Measurements from ENCODE around the gene TMEM266.
"Not testable (repeated sequence)": the region's sequence is repeated elsewhere in the genome, so short reads cannot be mapped to it uniquely, and the experiment has no call there.

TMEM266 gene, protein sequence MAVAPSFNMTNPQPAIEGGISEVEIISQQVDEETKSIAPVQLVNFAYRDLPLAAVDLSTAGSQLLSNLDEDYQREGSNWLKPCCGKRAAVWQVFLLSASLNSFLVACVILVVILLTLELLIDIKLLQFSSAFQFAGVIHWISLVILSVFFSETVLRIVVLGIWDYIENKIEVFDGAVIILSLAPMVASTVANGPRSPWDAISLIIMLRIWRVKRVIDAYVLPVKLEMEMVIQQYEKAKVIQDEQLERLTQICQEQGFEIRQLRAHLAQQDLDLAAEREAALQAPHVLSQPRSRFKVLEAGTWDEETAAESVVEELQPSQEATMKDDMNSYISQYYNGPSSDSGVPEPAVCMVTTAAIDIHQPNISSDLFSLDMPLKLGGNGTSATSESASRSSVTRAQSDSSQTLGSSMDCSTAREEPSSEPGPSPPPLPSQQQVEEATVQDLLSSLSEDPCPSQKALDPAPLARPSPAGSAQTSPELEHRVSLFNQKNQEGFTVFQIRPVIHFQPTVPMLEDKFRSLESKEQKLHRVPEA

DNA sequence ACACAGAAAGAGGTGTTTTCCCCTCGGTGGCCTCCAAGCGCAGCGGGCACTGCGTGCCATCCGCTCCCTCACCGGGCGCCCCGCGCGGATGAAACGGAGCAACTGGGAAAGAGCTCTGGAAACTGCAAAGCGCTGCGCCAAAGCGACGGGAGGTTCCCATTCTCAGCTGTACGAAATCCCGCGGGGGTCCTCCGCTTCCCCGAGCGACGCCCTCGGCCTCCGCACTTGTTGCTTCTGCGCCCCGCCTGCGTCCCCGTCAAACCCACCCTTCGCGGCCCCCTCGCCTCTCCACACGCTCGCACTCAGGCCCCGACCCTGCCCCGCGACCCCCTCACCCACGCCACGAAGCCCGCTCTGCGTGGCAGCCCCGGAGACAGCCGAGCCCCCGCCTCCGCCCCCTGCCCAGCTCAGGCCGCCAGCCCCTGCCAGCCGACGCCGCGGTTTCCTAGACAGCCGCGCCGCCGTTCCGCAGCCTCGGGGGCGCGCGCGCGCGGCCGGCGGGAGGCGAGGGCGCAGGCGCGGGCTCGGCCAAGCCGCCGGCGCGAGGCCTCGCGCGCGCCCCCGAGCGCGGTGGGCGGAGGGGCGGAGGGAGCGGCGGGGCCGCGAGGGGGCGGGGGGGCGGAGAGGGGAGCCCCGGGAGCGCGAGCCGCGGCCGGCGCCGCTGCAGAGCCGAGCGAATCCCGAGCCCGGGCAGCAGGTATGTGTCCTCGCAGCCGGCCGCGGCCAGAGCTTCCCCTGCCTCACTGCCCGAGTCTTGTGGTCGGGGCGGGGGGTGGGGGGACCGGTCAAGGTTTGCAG, at the start of gene TMEM266:
Gene TMEM266, plus strand, starts transcription at position 666 of the 798 bp plus-strand sequence. CDS start 74,279 bp downstream, outside the sequence.
- no peak for DNase-seq

DNA sequence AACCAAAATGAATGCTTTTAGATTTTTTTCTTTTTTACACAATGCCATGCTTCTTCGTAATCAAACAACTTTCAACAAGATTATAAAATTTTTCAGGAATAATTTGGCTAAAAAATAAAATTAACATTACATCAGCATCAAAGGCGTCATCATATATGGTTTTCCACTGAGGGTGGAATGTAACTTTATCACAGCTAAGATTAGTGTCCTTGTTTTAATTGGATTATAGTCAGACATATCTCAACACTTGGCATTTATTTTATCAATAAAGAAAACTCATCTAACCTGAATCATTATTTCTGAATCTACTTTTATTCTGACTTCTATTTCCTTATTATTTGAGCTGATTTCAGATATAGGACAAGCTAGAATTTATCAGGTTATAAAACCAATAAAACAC, 49.2 kb upstream of the TMEM266 start:
- no peak for DNase-seq

DNA sequence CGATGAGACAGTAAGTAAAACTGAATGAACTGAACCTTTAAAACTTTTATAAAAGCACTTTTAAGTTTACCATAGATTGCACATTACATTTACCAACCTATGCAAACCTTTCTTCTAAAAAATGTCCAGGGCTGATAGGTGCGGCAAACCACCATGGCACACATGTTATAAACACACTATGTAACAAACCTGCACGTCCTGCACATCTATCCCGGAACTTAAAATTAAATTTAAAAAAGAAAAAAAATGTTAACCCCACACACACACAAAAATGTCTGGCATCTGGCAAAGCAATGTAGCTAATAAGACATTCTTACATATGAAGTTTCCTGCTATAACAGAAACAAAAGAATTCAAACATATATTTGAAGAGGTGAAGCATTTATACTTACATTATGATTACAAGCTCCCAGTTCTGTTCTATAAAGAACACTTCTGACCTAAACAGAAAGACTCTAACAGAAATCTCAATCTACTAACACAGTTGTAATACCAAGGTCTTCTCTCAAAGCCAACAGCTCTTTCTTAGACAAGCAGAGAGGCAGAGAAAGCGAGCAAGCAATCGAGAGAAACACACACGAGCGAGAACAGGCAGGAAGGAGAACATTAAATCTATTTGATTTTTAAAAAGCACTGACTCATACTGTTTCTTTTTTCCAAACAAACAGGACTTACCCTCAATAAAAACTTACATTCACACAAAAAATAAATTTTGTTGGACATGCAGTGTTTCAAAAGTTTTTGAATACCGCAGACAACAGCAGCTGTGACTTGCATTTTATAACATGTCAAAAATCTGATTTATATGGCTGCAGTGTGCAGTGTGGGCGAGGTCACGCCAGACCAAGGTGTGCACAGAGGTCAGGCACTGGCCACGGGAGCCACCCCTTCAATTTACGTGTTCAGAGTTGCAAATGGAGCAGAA, 47.9 kb upstream of the TMEM266 start, which contains the start of gene NRG4:
Gene NRG4, minus strand, starts transcription at position 798 of the 925 bp plus-strand sequence. CDS start 1,194 bp downstream, outside the sequence.
- no peak for DNase-seq

DNA sequence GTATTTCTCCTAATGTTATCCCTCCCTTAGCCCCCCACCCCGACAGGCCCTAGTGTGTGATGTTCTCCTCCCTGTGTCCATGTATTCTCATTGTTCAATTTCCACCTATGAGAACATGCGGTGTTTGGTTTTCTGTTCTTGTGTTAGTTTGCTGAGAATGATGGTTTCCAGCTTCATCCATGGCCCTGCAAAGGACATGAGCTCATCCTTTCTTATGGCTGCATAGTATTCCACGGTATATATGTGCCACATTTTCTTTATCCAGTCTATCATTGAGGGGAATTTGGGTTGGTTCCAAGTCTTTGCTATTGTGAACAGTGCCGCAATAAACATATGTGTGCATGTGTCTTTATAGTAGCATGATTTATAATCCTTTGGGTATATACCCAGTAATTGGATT, 46.3 kb upstream of the TMEM266 start:
- not testable (repeated sequence) for DNase-seq

DNA sequence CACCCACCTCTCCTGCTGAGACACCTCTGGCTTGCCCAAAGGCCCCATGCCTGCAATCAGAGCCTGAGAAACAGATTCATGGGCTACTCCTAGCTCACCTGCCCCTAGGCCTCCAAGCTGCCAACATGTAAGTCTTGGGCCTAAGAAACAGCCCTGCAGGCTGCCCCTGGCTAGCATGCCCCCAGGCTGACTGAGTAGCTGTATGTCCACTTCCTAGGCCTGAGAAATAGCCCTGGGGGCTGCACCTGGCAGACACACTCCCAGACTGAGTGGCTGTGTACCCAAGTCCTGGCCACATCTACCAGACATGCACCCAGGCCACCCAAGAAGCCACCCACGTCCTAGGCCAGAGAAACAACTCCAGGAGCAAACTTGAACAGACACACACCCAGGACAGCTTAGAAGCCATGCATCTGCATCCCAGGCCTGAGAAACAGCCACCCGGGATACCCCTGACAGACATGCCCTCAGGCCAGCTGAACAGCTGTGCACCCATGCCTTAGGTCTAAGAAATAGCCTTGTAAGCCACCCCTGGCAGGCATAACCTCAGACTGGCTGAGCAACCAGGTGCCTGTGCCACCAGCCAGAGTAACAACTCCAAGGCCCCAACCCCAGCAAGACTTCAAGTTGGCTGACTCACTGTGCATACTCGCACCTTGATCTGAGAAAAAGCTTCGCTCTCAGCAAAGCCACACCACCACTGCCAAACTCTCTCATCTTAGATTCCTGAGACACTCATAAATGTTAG, 35.6 kb upstream of the TMEM266 start:
- no peak for DNase-seq

DNA sequence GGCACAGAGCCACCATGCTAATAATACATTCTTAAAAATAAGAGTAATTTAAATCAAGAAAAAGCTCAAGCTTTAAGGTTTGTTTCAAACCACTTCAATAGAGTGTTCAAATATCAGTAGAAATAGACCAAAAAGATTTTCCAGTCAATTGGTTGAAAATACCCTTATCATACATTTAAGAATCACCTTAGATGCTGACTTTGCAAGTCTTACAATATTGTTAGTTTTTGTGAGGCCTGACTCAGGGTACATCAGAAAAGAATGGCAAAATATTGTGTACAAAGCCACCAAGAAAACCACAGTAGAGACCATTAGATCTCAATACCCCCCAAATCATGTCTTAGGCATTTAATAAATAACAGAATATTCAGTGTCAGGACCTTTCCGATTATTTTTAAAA, 27.7 kb upstream of the TMEM266 start:
- no peak for DNase-seq

DNA sequence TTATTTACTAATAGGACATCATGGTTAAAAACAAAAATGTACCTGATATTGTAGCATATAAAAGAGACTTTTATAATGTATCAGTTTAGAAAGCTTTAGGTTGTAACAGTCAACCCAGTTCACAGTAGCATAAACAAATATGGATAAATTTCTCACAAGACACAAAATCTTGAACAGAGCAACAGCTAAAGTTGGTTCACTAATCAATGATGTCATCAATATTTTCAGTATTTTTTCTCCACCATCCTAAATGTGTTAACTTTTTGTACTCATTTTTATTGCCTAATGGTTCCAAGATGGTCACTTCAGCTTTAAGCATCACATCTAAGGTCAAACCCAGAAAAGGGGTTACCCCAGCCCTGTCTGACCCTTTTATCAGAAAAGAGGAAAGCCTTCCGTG, 26.3 kb upstream of the TMEM266 start:
- DNase-seq: no peak

DNA sequence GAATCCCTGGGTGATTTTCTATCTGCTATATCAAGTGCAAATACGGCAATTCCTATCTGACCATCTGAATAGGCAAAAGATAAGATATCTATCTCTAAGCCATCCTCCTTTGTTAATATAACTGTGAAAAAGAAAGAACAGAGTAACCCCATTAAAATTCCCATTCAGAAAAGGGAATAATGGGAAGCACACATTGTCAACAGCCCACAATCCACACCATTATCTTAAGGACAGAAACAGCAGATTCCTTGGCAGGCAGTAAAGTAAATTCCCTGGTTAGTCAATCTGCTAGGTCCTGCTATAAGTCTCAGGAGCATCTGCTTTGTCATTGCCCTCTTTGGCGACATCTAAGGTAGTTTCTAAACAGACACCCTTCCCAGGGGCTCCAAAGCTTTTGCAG, 25.7 kb upstream of the TMEM266 start:
- DNase-seq: no peak

DNA sequence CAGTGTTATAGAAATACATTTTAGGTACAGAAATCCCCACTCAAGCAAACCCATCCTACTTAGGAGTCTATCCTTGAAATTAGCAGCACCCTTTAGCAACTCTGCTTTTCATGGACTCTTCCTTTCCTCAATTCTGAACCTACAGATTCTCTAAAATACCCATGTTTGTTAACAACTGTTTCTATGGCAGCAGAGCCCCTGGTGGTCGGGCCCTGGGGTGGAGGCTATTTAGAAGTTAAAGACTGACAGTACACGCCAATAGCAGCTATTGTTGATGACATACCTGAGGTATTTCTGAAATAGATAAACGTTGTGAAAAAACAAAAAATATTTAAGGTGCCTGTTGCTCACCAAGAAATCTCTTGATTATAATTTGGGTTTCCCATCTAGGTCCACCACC, 24.2 kb upstream of the TMEM266 start:
- no peak for DNase-seq

DNA sequence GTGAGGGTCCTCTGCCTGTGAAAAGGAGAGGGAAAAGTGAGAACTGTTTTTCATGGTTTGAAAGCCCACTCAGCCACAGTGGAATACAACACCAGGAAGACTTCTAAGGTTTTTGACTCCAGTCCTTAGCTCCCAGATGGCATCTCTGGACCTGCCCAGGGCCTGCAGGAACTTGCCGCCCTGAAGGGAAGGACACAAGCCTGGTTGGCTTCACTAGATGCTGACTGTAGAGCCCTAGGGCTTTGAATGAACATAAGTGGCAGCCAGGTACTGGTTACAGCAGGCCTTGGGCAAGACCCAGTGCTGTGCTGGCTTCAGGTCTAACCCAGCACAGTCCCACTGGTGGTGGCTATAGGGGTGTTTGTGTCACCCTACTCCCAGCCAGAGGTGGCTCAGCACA, 21.3 kb upstream of the TMEM266 start:
- DNase-seq: no peak

DNA sequence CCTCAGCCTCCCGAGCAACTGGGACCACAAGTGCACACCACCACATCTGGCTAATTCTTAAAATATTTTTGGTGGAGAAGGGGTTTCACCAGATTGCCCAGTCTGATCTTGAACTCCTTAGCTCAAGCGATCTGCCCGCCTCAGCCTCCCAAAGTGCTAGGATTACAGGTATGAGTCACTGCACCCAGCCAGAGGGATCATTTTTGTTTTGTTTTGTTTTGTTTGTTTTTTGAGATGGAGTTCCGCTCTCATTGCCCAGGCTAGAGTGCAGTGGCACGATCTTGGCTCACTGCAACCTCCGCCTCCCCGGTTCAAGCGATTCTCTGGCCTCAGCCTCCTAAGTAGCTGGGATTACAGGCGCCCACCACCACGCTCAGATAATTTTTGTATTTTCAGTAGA, 5.6 kb upstream of the TMEM266 start:
- DNase-seq: not testable (repeated sequence)

DNA sequence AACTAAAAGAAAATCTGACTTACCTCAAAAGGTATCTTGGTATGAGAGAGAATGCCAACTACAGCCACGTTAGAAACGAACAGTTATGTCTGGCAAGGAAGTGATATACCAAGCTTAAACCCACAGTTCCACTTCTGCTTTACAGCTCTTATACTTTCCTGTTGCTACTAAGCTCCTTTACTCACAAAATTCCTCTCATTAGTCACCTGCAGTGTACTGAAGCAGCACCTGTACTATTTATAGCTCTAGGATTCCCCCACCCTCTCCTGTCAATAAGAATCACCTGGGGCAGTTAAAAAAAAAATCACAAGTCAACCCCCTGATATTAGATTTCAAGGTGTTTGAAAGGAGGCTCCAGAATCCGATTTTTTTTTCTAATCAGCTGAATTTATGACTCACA, 2.9 kb upstream of the TMEM266 start:
- DNase-seq: no peak

DNA sequence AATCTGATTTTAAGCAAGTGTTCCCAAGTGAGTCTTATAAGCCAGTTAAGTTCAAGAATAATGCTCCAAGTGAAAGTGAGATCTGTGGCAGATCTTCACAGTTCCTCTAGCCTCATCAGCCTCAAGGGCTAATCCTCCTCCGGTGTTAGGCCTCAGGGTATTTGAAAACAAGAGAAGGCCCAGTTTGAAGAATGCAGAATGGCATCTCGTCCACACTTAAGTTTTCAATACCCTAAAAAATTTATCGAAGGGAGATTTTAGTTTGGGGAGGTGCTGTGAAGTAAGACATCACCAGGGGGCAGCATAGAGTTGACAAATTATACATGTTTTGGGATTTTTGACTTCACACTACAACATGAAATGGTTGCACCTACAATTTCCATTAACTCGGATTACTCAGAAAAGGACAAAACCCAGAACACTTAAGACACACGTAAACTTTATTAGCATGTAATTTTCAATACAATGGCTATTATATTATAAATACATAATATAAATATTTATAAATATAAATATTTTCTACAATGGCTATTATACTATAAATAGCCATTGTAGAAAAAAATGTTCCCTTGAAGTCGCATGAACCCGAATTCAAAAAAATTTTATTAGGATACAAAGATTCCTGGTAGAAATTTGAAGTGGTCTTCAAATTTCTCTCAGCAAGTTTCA, 2.3 kb upstream of the TMEM266 start:
- DNase-seq: no peak

DNA sequence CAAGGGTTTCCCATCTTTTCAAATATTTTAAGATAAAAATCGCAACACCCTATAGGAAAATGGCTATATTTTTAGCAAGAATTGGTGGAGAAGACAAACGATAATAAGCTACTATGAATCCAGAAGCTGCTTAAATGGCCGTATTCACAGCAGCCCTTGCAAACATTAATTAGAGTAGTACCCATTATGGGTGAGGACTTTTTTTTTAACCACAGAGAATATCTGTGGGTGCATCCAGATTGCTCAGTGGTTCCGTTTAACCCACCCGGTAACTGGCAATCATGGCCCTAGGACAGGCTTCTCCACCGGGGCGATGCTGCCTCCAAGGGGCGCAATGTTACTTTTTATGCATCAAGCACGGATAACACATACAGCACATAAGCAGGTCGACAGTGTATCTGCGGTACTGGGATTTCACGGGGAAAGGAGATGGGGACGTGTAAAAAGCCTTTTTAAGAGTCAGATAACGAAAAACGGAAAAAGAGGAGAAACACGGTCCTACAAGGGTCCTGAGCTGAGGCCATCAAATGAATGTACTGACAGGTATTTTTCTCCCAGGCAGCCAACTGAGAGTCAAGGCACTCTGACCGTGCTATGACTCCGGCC, 968 bp upstream of the TMEM266 start:
- DNase-seq: no peak

DNA sequence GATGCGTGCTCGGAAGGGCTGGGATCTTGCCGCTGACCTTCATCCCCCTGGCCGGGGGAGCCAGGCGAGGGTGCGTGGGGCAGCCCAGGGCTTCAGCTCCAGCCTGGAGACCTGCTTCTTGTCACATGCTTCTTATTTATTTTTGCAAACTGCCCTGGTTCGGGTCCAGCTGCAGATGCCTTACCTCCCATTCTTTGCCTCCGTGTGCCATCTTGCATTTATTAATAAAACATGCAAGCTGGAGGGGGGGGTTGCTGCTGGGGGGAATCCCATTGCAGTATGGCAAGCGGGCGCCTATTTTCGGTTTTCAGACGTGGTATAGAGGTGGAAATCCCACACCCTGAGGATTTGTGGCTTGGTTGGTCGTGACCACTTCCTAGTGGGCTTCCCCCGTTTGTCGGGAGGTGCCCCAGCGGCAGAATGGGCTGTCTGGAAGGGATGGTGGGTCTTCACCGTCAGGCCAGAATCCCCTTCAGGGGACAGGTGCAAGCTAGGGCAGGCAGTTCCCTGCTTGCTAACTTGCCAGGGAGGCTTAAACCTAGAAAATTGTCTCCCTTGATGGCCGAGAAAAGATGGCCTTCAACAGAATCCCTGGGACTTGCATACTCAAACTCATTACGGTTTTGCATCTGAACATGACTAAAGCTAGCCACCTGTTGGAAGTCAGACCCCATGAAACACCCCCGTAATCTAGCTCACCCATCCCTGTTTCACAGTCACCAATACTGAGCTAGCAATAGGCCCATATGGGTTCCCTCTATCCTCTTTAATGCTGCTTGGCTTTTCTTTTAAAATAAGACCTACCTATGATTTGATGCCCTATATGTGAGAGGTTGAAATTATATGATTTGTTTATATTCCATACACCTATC, 569 bp downstream of the TMEM266 start:
- DNase-seq: no peak

DNA sequence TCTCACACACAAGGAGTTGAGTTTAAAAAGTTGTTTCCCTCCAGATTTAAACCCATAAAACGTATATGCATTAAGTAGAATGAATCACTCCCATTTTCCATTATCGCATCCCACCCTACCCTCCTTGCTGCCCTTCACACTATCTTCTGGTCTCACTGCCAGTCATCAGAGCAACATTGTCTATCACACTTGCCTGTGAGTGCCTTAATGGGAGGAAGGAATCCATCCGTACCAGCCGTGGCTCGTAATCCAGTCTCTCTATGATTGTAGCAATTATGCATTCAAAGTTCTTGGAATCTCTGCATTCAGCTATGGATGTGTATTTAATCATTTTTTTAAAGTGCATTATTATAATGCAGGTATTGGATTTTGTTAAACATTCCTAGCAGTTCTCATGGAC, 1.9 kb downstream of the TMEM266 start:
- DNase-seq: no peak

DNA sequence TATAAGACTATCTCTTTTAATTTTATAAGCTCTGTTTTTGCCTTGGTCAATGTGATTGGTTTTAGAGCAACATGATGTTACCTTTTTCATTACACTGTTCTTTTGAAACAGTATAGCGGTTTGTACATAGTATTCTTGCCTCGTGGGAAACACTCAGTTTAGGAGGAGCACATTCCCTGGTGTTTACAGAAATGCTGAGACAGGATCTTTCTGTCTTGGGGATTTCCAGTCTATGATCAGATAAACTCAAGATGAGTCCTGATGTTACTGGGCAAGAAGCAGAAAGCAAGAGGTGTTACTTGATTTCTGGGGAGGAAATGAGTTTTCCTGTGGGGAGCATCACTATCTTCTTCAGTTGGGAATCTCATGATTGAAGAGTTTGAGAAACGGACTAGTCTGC, 2.5 kb downstream of the TMEM266 start:
- no peak for DNase-seq

DNA sequence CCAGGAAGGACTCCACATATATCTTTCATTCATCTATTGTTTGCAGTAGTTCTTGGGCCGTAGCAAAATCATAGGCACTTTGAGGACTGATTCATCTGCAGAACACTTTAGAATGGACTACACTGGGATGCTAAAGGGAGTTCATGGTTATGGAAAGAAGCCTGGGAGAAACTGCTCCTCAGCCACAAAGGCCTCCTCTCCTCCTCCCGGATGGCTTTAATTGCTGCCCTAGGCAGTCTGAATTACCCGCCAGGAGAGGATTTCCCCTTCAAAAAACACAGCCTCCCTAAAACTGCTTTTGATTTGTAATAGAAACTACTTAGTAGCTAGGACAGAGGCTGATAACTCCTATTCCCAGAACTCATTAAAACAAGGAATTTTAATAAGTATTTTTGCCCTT, 4.6 kb downstream of the TMEM266 start:
- no peak for DNase-seq

DNA sequence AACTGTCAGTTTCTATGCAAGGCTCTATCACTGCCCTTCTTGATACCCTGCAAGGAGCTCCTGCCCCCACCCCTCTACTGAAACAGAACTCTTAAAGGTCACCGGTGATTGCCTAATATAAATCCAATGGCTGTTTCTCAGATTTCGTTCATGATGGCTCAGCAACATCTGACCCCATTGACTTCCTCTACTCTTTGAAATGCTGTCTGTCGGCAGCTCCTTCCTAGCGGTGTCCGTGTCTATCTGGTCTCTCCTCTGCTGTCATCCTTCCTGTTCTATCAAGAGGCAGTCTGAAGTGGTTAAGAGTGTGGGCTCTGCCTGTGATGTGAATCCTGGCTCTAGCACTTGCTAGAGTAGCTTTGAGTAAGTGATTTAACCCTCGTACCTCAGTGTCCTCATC, 5.5 kb downstream of the TMEM266 start:
- DNase-seq: no peak

DNA sequence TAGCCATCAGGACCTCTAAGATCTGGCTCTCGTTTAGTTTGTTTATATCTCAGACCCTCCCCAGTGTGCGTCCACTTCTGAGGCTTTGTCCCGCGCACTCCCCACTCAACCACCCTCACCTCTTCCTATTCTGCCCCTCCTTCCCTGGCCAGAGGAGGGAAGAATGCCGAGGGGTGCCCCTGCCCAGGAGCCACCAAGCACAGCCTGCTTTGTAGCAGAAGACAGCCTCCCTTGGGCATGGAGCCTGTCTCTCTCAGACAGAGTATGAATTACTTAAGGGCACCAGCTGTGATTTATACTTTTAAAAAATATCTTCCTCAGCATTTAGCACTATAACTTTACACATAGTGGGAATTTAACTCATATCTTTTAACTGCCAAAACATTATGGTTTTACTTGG, 6.0 kb downstream of the TMEM266 start:
- no peak for DNase-seq

Measured in cortex of kidney (tissue), 1 donor.